OCI-LY1 (cell line): ENCODE data around the gene CCDC102A.

Experiments used
- H2AFZ ChIP-seq: fragments of 200-600 bp; sonication (generic), shearing (Covaris generic); 2 replicates; pipeline ENCODE4 v1.6.0; 2014; ENCODE audit warnings: antibody characterized with exemption, mild to moderate bottlenecking, low read length
- H3F3A ChIP-seq: fragments of 200-600 bp; sonication (generic), shearing (Covaris generic); 2 replicates; pipeline ENCODE4 v1.6.0; 2014; ENCODE audit warnings: mild to moderate bottlenecking, antibody characterized with exemption, low read length, moderate library complexity; ENCODE audit not compliant: insufficient read depth
- H3K27ac ChIP-seq: fragments of 200-600 bp; sonication (generic); 2 replicates; pipeline ENCODE4 v1.5.1; 2014; ENCODE audit warnings: low read length, mixed run types, mild to moderate bottlenecking, low read depth; ENCODE audit not compliant: poor library complexity, severe bottlenecking
- H3K27me3 ChIP-seq: fragments of 200-600 bp; sonication (generic); 2 replicates; pipeline ENCODE4 v1.6.0; 2014; ENCODE audit warnings: antibody characterized with exemption, mild to moderate bottlenecking, low read length, moderate library complexity; ENCODE audit not compliant: insufficient read depth
- H3K36me3 ChIP-seq: fragments of 200-600 bp; sonication (generic); 2 replicates; pipeline ENCODE4 v1.6.1; 2014; ENCODE audit warnings: mild to moderate bottlenecking, antibody characterized with exemption, low read length, moderate library complexity, mixed read lengths; ENCODE audit not compliant: insufficient read depth
- H3K4me1 ChIP-seq: fragments of 200-600 bp; sonication (generic); 2 replicates; pipeline ENCODE4 v1.5.1; 2014; ENCODE audit warnings: mild to moderate bottlenecking, low read length, moderate library complexity; ENCODE audit not compliant: insufficient read depth, severe bottlenecking
- H3K4me2 ChIP-seq: fragments of 200-600 bp; sonication (generic), shearing (Covaris generic); 2 replicates; pipeline ENCODE4 v1.6.1; 2014; ENCODE audit warnings: low read length
- H3K4me3 ChIP-seq: fragments of 200-600 bp; sonication (generic); 2 replicates; pipeline ENCODE4 v1.5.1; 2014; ENCODE audit warnings: low read length, low read depth, mild to moderate bottlenecking, mixed read lengths; ENCODE audit not compliant: poor library complexity, severe bottlenecking
- H3K79me2 ChIP-seq: fragments of 200-600 bp; shearing (Covaris generic); 2 replicates; pipeline ENCODE4 v1.6.1; 2016; ENCODE audit warnings: mixed run types, low read length, mixed read lengths; ENCODE audit not compliant: insufficient read depth
- H3K9ac ChIP-seq: fragments of 200-600 bp; sonication (generic), shearing (Covaris generic); 2 replicates; pipeline ENCODE4 v1.6.1; 2014; ENCODE audit warnings: mild to moderate bottlenecking, low read length, mixed read lengths
- H3K9me2 ChIP-seq: fragments of 200-600 bp; sonication (generic), shearing (Covaris generic); 2 replicates; pipeline ENCODE4 v1.6.1; 2014; ENCODE audit warnings: low read depth, mild to moderate bottlenecking, low read length, mixed read lengths
- H3K9me3 ChIP-seq: fragments of 200-600 bp; shearing (Covaris generic); 2 replicates; pipeline ENCODE4 v1.6.1; 2014; ENCODE audit warnings: low read length, mixed read lengths
- H4K20me1 ChIP-seq: fragments of 200-600 bp; sonication (generic), shearing (Covaris generic); 2 replicates; pipeline ENCODE4 v1.6.0; 2016; ENCODE audit warnings: mild to moderate bottlenecking, low read length; ENCODE audit not compliant: insufficient read depth
- EZH2 ChIP-seq: fragments of 200-600 bp; sonication (generic), shearing (Covaris generic); IDR thresholded peaks from 2 replicates; pipeline ENCODE4 v1.8.0; 2017; ENCODE audit warnings: borderline replicate concordance, mixed run types, mild to moderate bottlenecking, antibody characterized with exemption, low read length, moderate library complexity, mixed read lengths
- TF ChIP-seq, protein P1 (sequence below): fragments of 200-600 bp; sonication (generic), shearing (Covaris generic); IDR thresholded peaks from 2 replicates; pipeline ENCODE4 v1.5.1; 2017; ENCODE audit warnings: mild to moderate bottlenecking, antibody characterized with exemption, low read length, moderate library complexity, mixed read lengths

Gene CCDC102A

DNA sequence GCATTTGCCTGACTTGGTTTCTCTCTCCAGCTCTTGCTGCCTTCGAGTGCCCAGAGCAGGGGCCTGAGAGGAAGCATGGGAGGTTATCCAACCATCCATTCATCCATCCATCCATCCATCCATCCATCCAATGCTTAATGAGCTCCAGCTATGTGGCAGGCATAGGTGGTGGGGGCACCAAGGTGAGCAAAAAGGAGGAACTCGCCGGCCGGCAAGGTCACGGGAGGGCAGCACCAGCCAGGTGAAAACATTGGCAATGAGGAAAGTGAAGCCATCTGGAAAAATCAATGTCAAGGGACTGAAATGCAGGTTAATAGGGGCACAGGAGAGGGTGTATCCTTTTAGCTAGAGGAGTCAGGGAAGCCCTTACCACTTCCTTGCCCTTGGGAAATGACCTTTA lies 31.9 kb downstream of the CCDC102A start:
- Histone ChIP-seq H3K4me3 (no peak overlapping the region), H3F3A (no peaks in the 10 kb centered on the region), H3K9me2 (no peaks in the 10 kb centered on the region), H3K36me3 (no peaks in the 10 kb centered on the region), H2AFZ (no peak overlapping the region), H3K4me2 (no peak overlapping the region), H3K27ac (no peak overlapping the region), H3K4me1 (no peaks in the 10 kb centered on the region), H4K20me1 (no peaks in the 10 kb centered on the region), H3K9ac (no peak overlapping the region), H3K27me3 (peaks cover 9% of the 10 kb centered on the region; the same call in 1 of the 2 replicates), H3K9me3 (no peaks in the 10 kb centered on the region), H3K79me2 (no peaks in the 10 kb centered on the region)
- TF ChIP-seq EZH2 = no peak
- TF ChIP-seq, protein P1, sequence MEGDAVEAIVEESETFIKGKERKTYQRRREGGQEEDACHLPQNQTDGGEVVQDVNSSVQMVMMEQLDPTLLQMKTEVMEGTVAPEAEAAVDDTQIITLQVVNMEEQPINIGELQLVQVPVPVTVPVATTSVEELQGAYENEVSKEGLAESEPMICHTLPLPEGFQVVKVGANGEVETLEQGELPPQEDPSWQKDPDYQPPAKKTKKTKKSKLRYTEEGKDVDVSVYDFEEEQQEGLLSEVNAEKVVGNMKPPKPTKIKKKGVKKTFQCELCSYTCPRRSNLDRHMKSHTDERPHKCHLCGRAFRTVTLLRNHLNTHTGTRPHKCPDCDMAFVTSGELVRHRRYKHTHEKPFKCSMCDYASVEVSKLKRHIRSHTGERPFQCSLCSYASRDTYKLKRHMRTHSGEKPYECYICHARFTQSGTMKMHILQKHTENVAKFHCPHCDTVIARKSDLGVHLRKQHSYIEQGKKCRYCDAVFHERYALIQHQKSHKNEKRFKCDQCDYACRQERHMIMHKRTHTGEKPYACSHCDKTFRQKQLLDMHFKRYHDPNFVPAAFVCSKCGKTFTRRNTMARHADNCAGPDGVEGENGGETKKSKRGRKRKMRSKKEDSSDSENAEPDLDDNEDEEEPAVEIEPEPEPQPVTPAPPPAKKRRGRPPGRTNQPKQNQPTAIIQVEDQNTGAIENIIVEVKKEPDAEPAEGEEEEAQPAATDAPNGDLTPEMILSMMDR = no peak

DNA sequence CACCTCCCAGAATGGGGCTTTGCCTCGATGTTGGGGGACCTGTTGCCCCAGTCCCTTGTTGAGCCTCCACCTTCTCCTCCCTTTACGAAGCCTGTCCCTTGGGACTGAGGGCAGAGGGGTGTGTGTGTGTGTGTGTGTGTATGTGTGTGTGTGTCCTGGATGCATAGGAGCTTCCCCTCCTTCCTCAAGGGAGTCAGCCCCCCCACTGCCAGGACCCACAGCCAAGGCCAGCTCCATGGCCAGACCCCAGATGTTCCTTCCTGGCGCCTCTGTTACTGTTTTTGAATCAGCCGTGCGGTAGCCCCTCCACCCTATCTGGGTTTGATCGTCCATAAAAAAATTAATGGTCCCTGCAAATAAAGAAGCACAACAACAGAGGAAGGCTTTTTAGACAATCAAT lies 32.4 kb downstream of the CCDC102A start:
- Histone ChIP-seq H3K9me2 (no peaks in the 10 kb centered on the region), H3K27ac (no peak overlapping the region), H3K79me2 (no peaks in the 10 kb centered on the region), H3K9me3 (no peaks in the 10 kb centered on the region), H2AFZ (no peak overlapping the region), H4K20me1 (no peaks in the 10 kb centered on the region), H3K27me3 (peaks cover 9% of the 10 kb centered on the region; the same call in 1 of the 2 replicates), H3F3A (no peaks in the 10 kb centered on the region), H3K4me2 (no peak overlapping the region), H3K4me1 (no peaks in the 10 kb centered on the region), H3K36me3 (no peaks in the 10 kb centered on the region), H3K4me3 (no peak overlapping the region), H3K9ac (no peak overlapping the region)
- TF ChIP-seq, protein P1 = no peak
- TF ChIP-seq EZH2 = no peak

DNA sequence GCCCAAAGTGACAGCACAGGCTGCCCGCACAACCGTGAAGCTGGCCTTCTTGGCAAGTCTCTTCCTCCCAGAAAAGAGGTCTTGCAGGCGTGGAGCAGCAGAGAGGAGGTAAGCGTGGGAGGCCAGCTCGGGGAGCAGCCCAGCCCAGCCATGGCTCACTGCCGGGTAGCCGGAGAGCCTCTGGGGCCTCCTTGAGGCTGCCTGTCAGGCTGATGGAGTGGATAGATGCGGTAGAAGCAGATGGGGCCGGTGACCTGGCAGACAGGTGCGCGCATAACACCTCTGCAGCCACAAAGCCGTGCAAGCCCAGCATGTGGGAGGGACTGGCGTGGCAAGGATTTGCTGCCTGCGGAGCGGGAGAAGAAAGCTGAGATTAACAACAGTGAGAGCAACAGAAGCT lies 33.0 kb downstream of the CCDC102A start:
- Histone ChIP-seq H3K36me3 (no peaks in the 10 kb centered on the region), H3K27me3 (peaks cover 9% of the 10 kb centered on the region; the same call in 1 of the 2 replicates), H3K9me3 (no peaks in the 10 kb centered on the region), H3K4me2 (no peak overlapping the region), H3K9ac (no peak overlapping the region), H3K79me2 (no peaks in the 10 kb centered on the region), H3K4me3 (no peak overlapping the region), H3K27ac (no peak overlapping the region), H4K20me1 (no peaks in the 10 kb centered on the region), H3K4me1 (no peaks in the 10 kb centered on the region), H3F3A (no peaks in the 10 kb centered on the region), H3K9me2 (no peaks in the 10 kb centered on the region), H2AFZ (no peak overlapping the region)
- TF ChIP-seq, protein P1 = no peak
